DMS53 (cell line): Measurements from ENCODE around the gene LRRC23.

ENCODE experiments used
- DNase-seq: peaks from one replicate; lab custom pipeline; 2025; lab: John Stamatoyannopoulos, UW

LRRC23 gene

DNA sequence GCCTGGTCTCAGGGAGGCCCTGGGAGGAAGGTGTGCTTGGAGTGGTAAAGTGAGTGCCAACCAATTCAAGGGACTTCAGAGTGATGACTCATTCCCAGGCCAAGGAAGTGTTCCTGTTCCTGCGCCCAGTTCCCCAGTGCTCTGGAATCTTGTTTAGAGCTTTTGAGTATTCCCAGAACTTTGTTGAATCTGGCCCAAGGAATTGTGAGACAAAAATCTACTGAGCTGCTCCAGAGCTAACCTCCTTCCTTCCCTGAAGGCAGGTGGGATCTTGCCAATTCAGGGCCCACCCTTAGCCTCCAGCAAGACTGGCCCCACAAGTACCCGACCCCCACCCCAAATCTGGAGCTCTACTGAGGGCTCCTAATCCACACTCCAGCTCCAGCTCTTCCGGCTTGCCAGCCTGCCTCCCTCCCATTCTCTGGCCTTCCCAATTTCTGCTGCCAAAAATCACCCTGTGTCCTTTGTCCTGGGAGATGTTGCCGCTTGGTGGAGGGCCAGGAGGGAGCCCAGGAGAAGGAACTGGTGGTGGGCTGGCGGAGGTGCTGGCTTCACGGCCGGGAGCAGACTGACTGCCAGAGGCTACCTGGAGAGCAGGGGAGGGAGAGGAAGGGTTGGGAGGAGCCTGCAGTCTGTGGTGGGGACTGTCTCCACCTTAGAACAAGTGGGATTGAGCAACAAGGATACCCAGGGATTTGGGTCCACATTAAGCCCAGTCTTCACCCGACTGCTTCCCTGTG is 21.1 kb downstream of the LRRC23 start:
- DNase-seq: peak; percentile 87

DNA sequence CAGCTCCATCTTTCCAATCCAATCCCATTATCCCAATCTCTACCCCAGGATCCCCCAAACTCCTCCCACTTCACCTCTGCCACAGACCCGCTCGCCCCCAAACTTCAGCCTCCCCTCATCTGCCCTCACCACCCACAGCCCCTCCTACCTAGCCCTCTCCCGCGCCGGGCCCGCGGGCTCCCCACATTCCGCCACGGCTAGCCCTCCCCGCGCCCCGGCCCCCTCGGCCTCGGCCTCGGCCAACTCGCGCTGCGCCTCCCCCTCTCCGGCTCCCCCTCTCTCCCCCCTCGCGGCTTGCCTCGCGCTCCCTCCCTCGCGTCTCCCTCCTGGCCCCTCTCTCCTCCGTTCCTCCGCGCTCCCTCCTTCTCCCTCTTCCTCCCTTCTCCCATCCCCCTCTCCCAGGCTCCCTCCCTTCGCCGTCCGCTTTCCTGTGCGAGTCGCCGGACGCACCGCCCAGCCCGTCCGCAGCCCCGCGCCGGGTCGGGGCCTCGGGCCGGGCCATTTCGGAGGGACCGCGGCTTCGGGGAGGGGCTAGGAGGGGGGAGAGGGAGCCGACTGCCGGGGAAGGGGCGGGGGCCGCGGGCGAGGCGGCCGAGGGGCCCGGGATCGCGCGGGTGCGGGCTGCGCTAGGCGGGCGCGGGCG is 22.9 kb downstream of the LRRC23 start, which contains the start of gene ATN1:
Gene ATN1, plus strand, starts transcription at position 581 of the 643 bp plus-strand sequence. CDS start 6,043 bp downstream, outside the sequence.
- peak; percentile 91 for DNase-seq

DNA sequence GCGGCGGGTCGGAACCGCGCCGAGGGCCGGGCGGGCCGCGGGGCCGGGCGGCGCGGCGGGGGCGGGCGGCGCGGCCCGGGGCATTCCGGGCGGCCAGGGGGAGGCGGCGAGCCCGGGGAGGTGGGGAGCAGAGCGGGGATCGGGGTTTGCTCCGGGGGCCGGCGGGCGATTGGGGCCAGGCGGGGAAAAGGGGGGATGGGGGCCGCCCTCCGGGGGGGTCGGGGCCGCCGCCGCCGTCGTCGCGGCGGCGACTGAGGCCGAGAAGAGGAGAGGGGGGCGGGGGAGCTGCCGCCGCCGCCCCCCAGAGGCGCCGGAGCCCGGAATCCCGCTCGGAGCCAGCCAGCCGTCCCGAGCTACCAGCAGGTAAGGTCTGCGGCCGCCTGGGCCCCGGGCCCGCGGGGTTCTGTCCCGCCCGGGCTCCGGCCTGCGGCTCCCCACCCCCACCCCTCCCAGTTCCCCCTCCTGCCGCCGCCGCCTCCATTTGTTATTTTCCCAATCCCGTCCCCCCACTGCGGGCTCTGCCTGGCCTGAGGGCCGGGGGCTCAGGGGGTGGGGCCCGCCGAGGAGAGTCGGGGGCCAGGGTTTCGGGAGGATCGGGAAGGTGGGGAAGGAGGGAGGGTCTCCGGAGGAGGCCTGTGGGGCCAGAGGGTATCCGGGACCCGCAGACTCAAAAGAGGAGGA is 23.5 kb downstream of the LRRC23 start:
- DNase-seq: peak; percentile 60

DNA sequence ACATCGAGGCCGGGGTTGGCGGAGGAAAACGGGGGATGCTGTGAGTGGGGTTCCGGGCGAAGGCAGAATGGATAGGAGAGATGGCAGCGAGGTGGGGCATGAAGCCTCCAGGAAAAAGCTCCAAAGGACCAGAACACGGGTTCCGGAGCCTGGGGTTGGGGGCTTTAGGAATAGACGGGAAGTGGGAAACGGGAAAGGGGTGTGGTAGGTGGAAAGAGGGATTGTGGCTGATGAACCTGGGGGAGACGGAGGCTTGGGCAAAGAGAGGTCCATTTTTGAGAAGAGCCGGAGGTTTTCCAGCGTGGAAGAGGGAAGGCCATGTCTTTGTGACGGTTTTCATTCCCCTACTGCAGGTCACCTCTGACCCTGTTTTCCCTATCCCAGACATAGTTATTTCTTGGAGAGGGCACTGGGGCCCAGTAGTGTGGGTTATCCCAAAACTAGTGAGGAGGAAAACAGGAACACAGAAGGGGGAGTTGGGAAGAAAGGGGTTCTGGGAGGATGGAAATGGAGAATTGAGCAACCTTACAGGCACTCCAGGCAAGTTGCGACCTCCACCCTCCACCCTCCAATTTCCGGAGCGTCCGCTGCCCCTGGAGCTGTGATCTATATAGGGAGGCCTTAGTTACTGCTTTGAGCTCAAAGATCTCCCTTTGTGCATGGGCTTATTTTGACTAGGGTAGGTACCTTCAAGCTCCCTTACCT is 24.2 kb downstream of the LRRC23 start:
- DNase-seq: peak; percentile 51

DNA sequence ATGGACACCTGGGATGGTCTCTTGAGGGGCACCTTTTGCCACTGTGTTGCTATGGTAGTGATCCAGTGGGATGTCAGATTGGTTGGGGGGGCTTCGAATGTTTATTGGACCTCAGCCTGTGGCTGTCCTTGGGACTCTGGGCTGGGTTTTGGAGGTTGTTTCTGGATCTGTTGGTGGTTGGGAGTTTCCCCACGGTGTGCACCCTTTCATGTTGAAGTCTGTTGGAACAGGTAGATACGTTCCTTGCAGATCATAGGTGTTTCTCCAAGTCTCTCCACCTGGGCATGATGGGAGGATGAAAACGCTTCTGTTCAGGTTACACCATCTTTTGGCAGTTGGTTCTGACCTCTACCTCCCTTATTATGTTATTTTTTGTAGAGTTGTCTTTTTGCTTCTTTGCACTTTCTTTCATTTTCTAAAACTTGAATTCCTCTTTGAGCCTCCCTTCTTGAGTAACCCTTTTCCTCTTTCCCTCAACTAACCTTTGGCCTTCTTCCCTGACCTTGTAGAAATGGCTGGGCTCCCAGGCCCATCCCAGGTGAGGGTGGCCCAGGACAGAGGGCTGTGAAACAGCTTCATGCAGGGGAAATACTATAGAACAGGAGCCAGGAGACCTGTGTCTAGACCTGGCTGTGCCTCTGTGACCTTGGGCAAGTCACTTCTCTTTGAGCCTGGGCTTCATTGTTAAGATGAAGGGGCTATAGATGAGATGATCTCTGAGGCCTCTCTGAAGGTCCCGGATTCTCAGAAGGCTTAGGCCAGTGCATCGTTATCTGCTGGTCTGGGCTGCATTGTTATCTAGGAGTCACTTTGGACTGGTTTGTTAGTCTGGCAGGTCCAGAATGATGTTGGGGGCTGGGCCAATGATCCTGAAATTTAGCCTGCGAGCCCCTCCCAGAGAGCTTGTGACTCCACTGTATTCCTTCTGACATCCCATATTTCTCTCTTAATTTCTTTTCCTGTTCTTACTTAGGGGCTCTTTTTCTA is 25.1 kb downstream of the LRRC23 start:
- no peak for DNase-seq

DNA sequence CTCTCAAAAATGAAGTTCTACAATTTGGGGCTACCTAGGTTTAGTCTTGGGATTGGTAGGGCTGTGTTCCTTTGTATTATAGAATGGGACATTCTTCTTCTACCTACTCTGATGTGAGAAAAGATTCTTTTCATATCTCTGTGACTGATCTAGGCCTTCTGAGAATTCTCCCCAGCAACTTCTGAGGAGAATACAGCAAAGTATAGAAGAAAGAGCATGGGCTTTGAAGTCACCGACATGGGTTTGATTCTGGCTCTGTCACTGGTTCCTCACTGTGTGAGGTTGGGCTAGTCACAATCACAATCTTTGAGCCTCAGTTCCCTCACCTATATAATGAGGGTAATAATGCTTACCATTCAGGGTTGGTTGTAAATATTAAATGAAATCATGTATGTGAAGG is 28.1 kb downstream of the LRRC23 start:
- no peak for DNase-seq

DNA sequence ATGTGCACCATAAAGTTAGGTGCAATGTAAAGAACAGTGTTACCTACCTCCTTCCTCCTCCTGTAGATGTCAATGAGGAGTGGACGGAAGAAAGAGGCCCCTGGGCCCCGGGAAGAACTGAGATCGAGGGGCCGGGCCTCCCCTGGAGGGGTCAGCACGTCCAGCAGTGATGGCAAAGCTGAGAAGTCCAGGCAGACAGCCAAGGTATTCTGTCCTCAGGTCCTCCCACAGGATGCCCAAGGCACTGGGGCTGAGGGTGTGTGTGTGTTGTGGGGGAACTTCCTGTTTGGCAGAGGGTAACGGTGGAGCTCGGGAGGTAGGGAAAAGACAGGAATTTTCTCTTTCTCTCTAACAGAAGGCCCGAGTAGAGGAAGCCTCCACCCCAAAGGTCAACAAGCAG is 29.5 kb downstream of the LRRC23 start:
- no peak for DNase-seq

DNA sequence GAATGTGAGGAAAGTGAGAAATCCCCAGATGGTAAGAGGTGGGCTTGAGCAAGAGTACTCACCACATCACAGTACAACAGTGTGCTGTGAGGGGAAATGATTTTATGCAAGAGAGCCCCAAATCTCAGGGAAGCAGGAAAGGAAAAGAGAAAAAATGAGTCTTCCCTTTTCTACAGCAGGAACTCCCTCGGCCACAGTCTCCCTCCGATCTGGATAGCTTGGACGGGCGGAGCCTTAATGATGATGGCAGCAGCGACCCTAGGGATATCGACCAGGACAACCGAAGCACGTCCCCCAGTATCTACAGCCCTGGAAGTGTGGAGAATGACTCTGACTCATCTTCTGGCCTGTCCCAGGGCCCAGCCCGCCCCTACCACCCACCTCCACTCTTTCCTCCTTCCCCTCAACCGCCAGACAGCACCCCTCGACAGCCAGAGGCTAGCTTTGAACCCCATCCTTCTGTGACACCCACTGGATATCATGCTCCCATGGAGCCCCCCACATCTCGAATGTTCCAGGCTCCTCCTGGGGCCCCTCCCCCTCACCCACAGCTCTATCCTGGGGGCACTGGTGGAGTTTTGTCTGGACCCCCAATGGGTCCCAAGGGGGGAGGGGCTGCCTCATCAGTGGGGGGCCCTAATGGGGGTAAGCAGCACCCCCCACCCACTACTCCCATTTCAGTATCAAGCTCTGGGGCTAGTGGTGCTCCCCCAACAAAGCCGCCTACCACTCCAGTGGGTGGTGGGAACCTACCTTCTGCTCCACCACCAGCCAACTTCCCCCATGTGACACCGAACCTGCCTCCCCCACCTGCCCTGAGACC is 31.0 kb downstream of the LRRC23 start:
- no peak for DNase-seq

DNA sequence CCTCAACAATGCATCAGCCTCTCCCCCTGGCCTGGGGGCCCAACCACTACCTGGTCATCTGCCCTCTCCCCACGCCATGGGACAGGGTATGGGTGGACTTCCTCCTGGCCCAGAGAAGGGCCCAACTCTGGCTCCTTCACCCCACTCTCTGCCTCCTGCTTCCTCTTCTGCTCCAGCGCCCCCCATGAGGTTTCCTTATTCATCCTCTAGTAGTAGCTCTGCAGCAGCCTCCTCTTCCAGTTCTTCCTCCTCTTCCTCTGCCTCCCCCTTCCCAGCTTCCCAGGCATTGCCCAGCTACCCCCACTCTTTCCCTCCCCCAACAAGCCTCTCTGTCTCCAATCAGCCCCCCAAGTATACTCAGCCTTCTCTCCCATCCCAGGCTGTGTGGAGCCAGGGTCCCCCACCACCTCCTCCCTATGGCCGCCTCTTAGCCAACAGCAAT is 31.6 kb downstream of the LRRC23 start:
- no peak for DNase-seq

DNA sequence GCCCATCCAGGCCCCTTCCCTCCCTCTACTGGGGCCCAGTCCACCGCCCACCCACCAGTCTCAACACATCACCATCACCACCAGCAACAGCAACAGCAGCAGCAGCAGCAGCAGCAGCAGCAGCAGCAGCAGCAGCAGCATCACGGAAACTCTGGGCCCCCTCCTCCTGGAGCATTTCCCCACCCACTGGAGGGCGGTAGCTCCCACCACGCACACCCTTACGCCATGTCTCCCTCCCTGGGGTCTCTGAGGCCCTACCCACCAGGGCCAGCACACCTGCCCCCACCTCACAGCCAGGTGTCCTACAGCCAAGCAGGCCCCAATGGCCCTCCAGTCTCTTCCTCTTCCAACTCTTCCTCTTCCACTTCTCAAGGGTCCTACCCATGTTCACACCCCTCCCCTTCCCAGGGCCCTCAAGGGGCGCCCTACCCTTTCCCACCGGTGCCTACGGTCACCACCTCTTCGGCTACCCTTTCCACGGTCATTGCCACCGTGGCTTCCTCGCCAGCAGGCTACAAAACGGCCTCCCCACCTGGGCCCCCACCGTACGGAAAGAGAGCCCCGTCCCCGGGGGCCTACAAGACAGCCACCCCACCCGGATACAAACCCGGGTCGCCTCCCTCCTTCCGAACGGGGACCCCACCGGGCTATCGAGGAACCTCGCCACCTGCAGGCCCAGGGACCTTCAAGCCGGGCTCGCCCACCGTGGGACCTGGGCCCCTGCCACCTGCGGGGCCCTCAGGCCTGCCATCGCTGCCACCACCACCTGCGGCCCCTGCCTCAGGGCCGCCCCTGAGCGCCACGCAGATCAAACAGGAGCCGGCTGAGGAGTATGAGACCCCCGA is 32.2 kb downstream of the LRRC23 start:
- DNase-seq: no peak

DNA sequence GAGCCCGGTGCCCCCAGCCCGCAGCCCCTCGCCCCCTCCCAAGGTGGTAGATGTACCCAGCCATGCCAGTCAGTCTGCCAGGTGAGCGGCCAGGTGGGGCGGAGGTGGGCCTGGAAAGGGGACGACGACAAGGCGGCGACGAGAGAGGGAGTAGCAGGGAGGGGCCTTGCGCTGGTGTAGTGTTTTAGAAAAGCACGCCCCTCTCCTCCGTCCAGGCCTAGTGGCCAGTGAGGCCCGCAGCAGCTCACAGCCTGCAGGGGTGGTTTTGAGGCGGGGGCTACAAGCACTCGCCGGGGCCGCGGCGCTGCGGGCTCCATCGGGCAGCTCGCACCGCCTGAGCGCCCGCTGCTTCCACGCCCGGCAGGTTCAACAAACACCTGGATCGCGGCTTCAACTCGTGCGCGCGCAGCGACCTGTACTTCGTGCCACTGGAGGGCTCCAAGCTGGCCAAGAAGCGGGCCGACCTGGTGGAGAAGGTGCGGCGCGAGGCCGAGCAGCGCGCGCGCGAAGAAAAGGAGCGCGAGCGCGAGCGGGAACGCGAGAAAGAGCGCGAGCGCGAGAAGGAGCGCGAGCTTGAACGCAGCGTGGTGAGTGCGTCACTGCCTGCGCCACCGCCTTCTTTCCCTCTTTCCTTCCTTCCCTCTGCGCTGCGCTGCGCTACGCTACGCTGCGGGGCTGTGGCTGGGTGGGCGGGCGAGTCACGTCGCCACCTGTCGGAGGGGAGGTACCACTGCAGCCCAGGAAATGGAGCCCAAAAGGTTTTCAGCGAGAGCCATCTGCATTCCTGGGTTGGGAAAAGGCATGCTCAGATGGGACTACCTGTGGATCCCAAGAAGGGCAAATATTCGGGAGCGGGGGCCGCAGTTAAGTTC is 33.1 kb downstream of the LRRC23 start:
- DNase-seq: peak; percentile 100

DNA sequence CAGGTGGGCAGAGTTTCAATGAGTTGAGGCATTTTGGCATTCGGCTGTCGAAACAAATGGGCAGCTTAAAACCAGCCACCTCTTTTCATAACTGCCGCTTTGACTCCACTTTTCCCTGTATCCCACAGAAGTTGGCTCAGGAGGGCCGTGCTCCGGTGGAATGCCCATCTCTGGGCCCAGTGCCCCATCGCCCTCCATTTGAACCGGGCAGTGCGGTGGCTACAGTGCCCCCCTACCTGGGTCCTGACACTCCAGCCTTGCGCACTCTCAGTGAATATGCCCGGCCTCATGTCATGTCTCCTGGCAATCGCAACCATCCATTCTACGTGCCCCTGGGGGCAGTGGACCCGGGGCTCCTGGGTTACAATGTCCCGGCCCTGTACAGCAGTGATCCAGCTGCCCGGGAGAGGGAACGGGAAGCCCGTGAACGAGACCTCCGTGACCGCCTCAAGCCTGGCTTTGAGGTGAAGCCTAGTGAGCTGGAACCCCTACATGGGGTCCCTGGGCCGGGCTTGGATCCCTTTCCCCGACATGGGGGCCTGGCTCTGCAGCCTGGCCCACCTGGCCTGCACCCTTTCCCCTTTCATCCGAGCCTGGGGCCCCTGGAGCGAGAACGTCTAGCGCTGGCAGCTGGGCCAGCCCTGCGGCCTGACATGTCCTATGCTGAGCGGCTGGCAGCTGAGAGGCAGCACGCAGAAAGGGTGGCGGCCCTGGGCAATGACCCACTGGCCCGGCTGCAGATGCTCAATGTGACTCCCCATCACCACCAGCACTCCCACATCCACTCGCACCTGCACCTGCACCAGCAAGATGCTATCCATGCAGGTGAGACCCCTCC is 34.0 kb downstream of the LRRC23 start:
- no peak for DNase-seq

DNA sequence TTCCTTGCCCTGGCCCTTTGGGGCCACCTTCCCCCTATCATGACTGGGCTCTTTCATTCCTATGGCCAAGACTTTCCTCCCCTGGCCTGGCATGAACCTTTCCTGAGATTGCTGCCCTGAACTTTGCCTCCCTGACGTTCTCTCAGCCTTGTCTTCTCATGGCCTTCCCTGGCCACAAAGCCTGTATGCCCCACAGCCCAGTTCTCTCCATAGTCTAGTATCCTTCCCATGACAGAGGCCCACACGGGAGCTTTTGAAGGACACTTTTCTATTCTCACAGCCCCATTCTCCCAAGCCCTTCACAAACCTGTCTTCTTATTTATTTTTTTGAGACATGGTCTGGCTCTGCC is 34.5 kb downstream of the LRRC23 start:
- no peak for DNase-seq

DNA sequence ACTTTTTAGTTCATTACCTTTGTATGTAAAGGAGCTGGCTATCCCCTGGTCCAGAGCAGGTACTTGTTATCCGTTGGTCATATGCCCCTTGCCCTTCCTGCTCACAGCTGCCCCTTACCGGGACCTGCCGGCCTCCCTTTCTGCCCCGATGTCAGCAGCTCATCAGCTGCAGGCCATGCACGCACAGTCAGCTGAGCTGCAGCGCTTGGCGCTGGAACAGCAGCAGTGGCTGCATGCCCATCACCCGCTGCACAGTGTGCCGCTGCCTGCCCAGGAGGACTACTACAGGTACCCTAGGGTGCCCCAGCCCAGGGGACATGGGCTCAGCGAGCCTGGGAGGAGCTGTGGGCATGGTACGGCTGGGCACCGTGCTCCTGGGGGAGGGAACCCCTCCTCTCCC is 36.6 kb downstream of the LRRC23 start:
- DNase-seq: no peak

DNA sequence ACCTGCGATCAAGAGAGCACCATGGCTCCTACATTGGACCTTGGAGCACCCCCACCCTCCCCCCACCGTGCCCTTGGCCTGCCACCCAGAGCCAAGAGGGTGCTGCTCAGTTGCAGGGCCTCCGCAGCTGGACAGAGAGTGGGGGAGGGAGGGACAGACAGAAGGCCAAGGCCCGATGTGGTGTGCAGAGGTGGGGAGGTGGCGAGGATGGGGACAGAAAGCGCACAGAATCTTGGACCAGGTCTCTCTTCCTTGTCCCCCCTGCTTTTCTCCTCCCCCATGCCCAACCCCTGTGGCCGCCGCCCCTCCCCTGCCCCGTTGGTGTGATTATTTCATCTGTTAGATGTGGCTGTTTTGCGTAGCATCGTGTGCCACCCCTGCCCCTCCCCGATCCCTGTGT is 37.2 kb downstream of the LRRC23 start:
- DNase-seq: no peak

DNA sequence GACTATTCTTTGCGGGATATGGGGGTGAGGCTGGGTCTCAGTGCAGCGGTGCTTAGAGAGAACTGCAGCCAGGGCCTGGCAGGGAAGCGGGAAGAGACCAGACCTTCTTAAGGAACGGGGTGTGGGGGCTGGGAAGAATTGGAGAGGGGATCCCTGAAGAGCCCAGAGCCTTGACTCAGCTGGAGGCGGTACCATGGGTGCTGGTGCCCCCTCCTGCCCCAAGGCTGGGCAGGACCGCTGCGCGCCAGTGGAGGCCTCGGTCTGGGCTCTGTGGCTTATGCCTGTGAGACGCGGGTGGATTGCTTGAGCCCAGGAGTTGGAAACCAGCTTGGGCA is 37.7 kb downstream of the LRRC23 start:
- peak; percentile 64 for DNase-seq

DNA sequence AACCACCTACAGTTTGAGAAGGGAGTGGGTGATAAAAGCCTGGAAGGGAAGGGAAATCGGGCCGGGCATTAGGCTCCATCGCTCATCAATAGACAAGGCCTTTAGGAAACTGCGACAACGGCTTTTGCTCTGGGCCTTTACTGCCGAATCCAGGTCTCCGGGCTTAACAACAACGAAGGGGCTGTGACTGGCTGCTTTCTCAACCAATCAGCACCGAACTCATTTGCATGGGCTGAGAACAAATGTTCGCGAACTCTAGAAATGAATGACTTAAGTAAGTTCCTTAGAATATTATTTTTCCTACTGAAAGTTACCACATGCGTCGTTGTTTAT is 38.7 kb downstream of the LRRC23 start:
- peak; percentile 99 for DNase-seq
